Measurements from ENCODE around the gene ANO7. TPM values are rescaled to one million over a fixed set of nuclear protein-coding genes. Genes with fewer than 3 reads are reported as not detected.
A peak's percentile ranks its signal among the peaks of the same experiment; 100 is the strongest.

The ANO7 gene
- total RNA-seq, 1 donor from 2014 or later: 3.3 TPM

GRCh38 chr2:241224018-241224850 is 35.8 kb downstream of the ANO7 start:
- Mint-ChIP-seq H3K4me1 (ENCODE audit: unreplicated experiment) (peaks cover 11% of the 10 kb centered on the region), H3K36me3 (peaks cover 15% of the 10 kb centered on the region), H3K4me3 (peak overlapping the region; percentile 45), H3K9me3 (no peaks in the 10 kb centered on the region), H3K27ac (peak overlapping the region; percentile 65), H3K27me3 (no peaks in the 10 kb centered on the region)
- TF ChIP-seq CTCF (conservative IDR thresholded peaks at IDR 0.05): no peak
- DNase-seq (ENCODE audit: extremely low spot score, unreplicated experiment): no peak

DNA sequence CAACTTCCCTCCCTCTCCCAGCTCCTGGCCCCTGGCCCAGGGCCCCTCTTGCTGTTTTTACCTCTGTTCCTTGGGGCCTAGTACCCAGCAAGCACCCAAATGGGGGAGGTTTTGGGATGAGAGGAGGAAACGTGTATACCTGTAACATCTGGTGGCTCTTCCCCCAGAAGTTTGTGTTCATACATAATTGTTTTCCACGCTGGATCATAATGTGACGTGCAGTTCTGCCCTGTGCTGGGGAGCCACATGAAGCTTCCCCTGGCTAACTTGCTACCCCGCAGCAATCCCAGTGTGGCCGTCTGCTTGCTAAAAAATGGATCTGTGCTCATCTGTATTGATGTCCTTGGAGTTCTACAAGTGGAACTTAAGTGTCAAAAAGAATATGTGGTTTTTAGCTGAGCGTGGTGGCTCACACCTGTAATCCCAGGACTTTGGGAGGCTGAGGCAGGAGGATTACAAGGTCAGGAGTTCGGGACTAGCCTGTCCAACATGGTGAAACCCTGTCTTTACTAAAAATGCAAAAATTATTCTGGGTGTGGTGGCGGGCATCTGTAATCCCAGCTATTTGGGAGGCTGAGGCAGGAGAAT is 36.5 kb downstream of the ANO7 start:
- Mint-ChIP-seq H3K4me1 (ENCODE audit: unreplicated experiment) (peaks cover 9% of the 10 kb centered on the region), H3K36me3 (peaks cover 14% of the 10 kb centered on the region)
- no peak for DNase-seq (ENCODE audit: extremely low spot score, unreplicated experiment)

GRCh38 chr2:241225545-241225944 is 37.1 kb downstream of the ANO7 start:
- Mint-ChIP-seq H3K9me3 (no peaks in the 10 kb centered on the region), H3K27ac (no peak overlapping the region), H3K36me3 (peaks cover 11% of the 10 kb centered on the region)

More for the DNA sequence above, 36.5 kb downstream of the ANO7 start:
- no peaks in the 10 kb centered on the region for H3K9me3 Mint-ChIP-seq
- no peaks in the 10 kb centered on the region for H3K27me3 Mint-ChIP-seq
- TF ChIP-seq CTCF (conservative IDR thresholded peaks at IDR 0.05): no peak
- peak overlapping the region; percentile 65 for H3K27ac Mint-ChIP-seq
- H3K4me3 Mint-ChIP-seq: peak overlapping the region; percentile 45

GRCh38 chr2:241225983-241226382 is 37.5 kb downstream of the ANO7 start:
- no peak for TF ChIP-seq CTCF (conservative IDR thresholded peaks at IDR 0.05)
- no peaks in the 10 kb centered on the region for H3K27me3 Mint-ChIP-seq
- H3K27ac Mint-ChIP-seq: no peak overlapping the region
- no peak overlapping the region for H3K4me3 Mint-ChIP-seq
- no peaks in the 10 kb centered on the region for H3K9me3 Mint-ChIP-seq
- peaks cover 9% of the 10 kb centered on the region for H3K4me1 Mint-ChIP-seq (ENCODE audit: unreplicated experiment)
- H3K36me3 Mint-ChIP-seq: peaks cover 11% of the 10 kb centered on the region
- DNase-seq (ENCODE audit: extremely low spot score, unreplicated experiment): no peak

More at GRCh38 chr2:241225545-241225944, 37.1 kb downstream of the ANO7 start:
- TF ChIP-seq CTCF (conservative IDR thresholded peaks at IDR 0.05): no peak
- Mint-ChIP-seq H3K4me1 (ENCODE audit: unreplicated experiment) (peaks cover 9% of the 10 kb centered on the region), H3K27me3 (no peaks in the 10 kb centered on the region), H3K4me3 (no peak overlapping the region)
- no peak for DNase-seq (ENCODE audit: extremely low spot score, unreplicated experiment)

GRCh38 chr2:241226723-241227572 is 38.5 kb downstream of the ANO7 start:
- H3K36me3 Mint-ChIP-seq: peaks cover 16% of the 10 kb centered on the region
- H3K4me1 Mint-ChIP-seq (ENCODE audit: unreplicated experiment): peaks cover 9% of the 10 kb centered on the region
- DNase-seq (ENCODE audit: extremely low spot score, unreplicated experiment): no peak
- H3K27ac Mint-ChIP-seq: peak overlapping the region; percentile 41
- H3K27me3 Mint-ChIP-seq: no peaks in the 10 kb centered on the region
- no peaks in the 10 kb centered on the region for H3K9me3 Mint-ChIP-seq
- TF ChIP-seq CTCF (conservative IDR thresholded peaks at IDR 0.05): no peak
- H3K4me3 Mint-ChIP-seq: no peak overlapping the region

Data from type B pancreatic cell (in vitro differentiated cells).